K562 (cell line): ENCODE results near the gene MLXIPL. TPM values are rescaled to one million over a fixed set of nuclear protein-coding genes. Genes with fewer than 3 reads are reported as not detected.
A peak's percentile ranks its signal among the peaks of the same experiment; 100 is the strongest.

Experiments
- CAMTA2 ChIP-seq: fragments of 250-450 bp; sonication (Bioruptor Pico); conservative IDR thresholded peaks from 2 replicates; pipeline ENCODE4 v1.5.1; 2022
- CBFA2T3 ChIP-seq: fragments of 450-650 bp; IDR thresholded peaks from 2 replicates; pipeline ENCODE4 v1.6.1; 2017
- CHD2 ChIP-seq: IDR thresholded peaks from 2 replicates; pipeline ENCODE4 v1.6.1; 2011; ENCODE audit warnings: low read depth, low read length
- CREB3 ChIP-seq: fragments of 450-650 bp; conservative IDR thresholded peaks from 2 replicates; pipeline ENCODE4 v1.6.1; 2016; ENCODE audit warnings: missing genetic modification characterization, low read depth, mild to moderate bottlenecking, missing compliant biosample characterization, moderate library complexity
- NR4A1 ChIP-seq, 2 experiments: fragments of 250-450 bp in 1 of 2; fragments of 450-650 bp in 1 of 2; sonication (Bioruptor Pico) in 1 of 2; IDR thresholded peaks; 2 replicates each; pipeline versions ENCODE4 v1.4.0 to v1.6.1; 2016 to 2020; ENCODE audit warnings: mild to moderate bottlenecking in 2 of 2, missing compliant biosample characterization in 1 of 2, missing genetic modification characterization in 1 of 2, moderate library complexity in 1 of 2
- SNRNP70 ChIP-seq: fragments of 200-400 bp; formaldehyde crosslinking; optimal IDR thresholded peaks from 2 replicates; pipeline ENCODE3; 2017; ENCODE audit warnings: low read depth, low read length
- TEAD2 ChIP-seq: fragments of 450-650 bp; IDR thresholded peaks from 2 replicates; pipeline ENCODE4 v1.6.1; 2016; ENCODE audit warnings: missing genetic modification characterization, control low read depth, missing compliant biosample characterization
- U2AF2 ChIP-seq: fragments of 200-400 bp; formaldehyde crosslinking; optimal IDR thresholded peaks from 2 replicates; pipeline ENCODE3; 2017; ENCODE audit warnings: low read depth, mild to moderate bottlenecking, low read length
- VEZF1 ChIP-seq: fragments of 200-800 bp; sonication (Bioruptor generic); IDR thresholded peaks from 2 replicates; pipeline ENCODE4 v1.6.1; 2017; ENCODE audit warnings: missing genetic modification characterization, missing compliant biosample characterization
- ZFP91 ChIP-seq: sonication (generic); formaldehyde crosslinking; IDR thresholded peaks from 2 replicates; pipeline ENCODE4 v1.8.0; 2022; ENCODE audit warnings: mild to moderate bottlenecking, missing genetic modification reagents
- polyA plus RNA-seq, 8 experiments: library from polyadenylated mRNA; depleted of rRNA in 4 of 8; stranded (reverse) in 5 of 8; unstranded in 3 of 8; fragments of >200 nt; fragmentation: Nextera tagmentation in 2 of 8; fragmentation: Illumina TruSeq in 1 of 8; extraction: Ambion mirVana in 2 of 8; extraction: Trizol in 1 of 8; gene quantifications; 2 replicates each; pipeline versions ENCODE4 v1.2.1 to v1.2.3, GENCODE V29; 2011 to 2014; ENCODE audit warnings: inconsistent platforms in 1 of 8, missing spikeins in 1 of 8
- total RNA-seq, 7 experiments: library from RNA; depleted of rRNA in 6 of 7; stranded (reverse); fragments of >200 nt in 6 of 7; fragmentation: Illumina TruSeq in 2 of 7; extraction: Trizol in 2 of 7; gene quantifications; 2 replicates each; pipeline versions ENCODE4 v1.2.1 to v1.2.3, GENCODE V29; 2011 to 2021; ENCODE audit warnings: low replicate concordance in 1 of 7
- TF ChIP-seq, protein P1 (sequence below): fragments of 250-450 bp; sonication (Bioruptor Pico); IDR thresholded peaks from 2 replicates; pipeline ENCODE4 v1.8.0; 2021; ENCODE audit warnings: moderate library complexity, mild to moderate bottlenecking, inconsistent platforms
- TF ChIP-seq, protein P2 (sequence below): sonication (generic); formaldehyde crosslinking; IDR thresholded peaks from 2 replicates; pipeline ENCODE4 v1.8.0; 2022; ENCODE audit warnings: mild to moderate bottlenecking, missing genetic modification reagents, borderline replicate concordance
- TF ChIP-seq, protein P3 (sequence below): fragments of 450-650 bp; IDR thresholded peaks from 2 replicates; pipeline ENCODE4 v1.6.1; 2017; ENCODE audit warnings: antibody characterized with exemption, mild to moderate bottlenecking

Gene MLXIPL
- total and polyA plus RNA-seq, 9 of the 15 experiments (the other 6 are each of a cell fraction or from before 2014, with no cell fraction given) = 0.11 to 18.4 (median 1.4) TPM

DNA sequence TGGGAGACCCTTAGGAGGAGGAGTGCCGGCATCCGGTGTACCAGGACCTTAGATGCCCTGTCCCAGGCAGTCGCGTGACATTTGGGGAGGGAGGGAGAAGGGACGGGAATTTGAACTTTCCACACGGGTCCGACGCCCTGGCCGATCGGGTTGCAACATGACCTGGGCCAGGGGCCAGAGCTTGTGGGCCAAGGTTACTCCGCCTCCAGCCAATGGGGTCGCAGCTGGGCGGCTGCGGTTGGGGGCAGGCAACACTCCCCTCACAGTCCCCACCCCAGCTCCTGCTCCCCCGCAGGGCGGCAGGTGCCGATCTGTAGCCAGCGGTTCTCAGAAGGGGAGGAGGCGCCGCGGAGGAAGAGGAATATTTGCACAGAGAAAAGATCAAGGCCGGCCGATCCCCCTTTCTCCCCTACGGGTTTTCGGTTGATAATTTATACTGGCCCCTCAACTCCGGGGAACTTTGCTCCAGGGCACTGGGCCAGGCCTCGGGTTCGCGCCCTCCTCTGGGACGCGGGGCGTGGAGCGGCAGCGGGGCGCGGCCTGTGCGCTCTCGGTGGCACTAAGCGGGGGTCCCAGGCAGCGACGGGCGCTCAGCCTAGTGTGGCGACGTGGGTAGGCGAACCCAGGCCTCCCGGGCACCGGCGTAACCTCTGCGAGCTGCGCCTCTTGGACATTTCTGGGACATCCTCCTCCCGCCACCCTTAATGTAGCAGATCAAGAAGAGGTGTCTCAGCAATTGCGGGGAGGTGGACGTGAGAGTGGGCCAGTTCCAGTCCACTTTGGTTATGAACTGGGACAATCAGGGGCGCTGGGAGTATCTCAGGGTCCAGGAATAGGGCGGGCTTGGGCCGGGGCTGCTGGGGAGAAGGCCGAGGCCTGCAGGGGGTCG lies 1.2 kb downstream of the MLXIPL start (continued):
- no peak for TF ChIP-seq CREB3
- TF ChIP-seq CHD2 = no peak
- TF ChIP-seq NR4A1 (CRISPR knock-in tag; IDR thresholded peaks at IDR 0.05) = no peak
- TF ChIP-seq NR4A1 (tag; IDR thresholded peaks at IDR 0.05) = no peak
- TF ChIP-seq CAMTA2 (CRISPR knock-in tag) = no peak
- TF ChIP-seq TEAD2 (tag) = no peak
- TF ChIP-seq VEZF1 = peak; percentile 80
- no peak for TF ChIP-seq SNRNP70
- TF ChIP-seq, protein P1, sequence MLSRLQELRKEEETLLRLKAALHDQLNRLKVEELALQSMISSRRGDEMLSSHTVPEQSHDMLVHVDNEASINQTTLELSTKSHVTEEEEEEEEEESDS (CRISPR knock-in tag) = no peak
- TF ChIP-seq U2AF2 = no peak
- no peak for TF ChIP-seq ZFP91 (CRISPR knock-in tag)
- TF ChIP-seq, protein P2, sequence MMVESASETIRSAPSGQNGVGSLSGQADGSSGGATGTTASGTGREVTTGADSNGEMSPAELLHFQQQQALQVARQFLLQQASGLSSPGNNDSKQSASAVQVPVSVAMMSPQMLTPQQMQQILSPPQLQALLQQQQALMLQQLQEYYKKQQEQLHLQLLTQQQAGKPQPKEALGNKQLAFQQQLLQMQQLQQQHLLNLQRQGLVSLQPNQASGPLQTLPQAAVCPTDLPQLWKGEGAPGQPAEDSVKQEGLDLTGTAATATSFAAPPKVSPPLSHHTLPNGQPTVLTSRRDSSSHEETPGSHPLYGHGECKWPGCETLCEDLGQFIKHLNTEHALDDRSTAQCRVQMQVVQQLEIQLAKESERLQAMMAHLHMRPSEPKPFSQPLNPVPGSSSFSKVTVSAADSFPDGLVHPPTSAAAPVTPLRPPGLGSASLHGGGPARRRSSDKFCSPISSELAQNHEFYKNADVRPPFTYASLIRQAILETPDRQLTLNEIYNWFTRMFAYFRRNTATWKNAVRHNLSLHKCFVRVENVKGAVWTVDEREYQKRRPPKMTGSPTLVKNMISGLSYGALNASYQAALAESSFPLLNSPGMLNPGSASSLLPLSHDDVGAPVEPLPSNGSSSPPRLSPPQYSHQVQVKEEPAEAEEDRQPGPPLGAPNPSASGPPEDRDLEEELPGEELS = no peak
- TF ChIP-seq CBFA2T3 = peak; percentile 61
- TF ChIP-seq, protein P3, sequence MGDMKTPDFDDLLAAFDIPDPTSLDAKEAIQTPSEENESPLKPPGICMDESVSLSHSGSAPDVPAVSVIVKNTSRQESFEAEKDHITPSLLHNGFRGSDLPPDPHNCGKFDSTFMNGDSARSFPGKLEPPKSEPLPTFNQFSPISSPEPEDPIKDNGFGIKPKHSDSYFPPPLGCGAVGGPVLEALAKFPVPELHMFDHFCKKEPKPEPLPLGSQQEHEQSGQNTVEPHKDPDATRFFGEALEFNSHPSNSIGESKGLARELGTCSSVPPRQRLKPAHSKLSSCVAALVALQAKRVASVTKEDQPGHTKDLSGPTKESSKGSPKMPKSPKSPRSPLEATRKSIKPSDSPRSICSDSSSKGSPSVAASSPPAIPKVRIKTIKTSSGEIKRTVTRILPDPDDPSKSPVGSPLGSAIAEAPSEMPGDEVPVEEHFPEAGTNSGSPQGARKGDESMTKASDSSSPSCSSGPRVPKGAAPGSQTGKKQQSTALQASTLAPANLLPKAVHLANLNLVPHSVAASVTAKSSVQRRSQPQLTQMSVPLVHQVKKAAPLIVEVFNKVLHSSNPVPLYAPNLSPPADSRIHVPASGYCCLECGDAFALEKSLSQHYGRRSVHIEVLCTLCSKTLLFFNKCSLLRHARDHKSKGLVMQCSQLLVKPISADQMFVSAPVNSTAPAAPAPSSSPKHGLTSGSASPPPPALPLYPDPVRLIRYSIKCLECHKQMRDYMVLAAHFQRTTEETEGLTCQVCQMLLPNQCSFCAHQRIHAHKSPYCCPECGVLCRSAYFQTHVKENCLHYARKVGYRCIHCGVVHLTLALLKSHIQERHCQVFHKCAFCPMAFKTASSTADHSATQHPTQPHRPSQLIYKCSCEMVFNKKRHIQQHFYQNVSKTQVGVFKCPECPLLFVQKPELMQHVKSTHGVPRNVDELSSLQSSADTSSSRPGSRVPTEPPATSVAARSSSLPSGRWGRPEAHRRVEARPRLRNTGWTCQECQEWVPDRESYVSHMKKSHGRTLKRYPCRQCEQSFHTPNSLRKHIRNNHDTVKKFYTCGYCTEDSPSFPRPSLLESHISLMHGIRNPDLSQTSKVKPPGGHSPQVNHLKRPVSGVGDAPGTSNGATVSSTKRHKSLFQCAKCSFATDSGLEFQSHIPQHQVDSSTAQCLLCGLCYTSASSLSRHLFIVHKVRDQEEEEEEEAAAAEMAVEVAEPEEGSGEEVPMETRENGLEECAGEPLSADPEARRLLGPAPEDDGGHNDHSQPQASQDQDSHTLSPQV = no peak
